Stimulated activated CD8-positive, alpha-beta memory T cell treated with anti-CD3 and anti-CD28 coated beads, Interleukin-7, amount 100 ng/mL, for 24 hours (primary cell): Measurements from ENCODE around the gene PAPPA.

Experiments
- DNase-seq: peaks from one replicate; pipeline ENCODE4 v3.0.0-alpha.2; 2020; ENCODE audit warnings: low read depth

PAPPA gene, protein sequence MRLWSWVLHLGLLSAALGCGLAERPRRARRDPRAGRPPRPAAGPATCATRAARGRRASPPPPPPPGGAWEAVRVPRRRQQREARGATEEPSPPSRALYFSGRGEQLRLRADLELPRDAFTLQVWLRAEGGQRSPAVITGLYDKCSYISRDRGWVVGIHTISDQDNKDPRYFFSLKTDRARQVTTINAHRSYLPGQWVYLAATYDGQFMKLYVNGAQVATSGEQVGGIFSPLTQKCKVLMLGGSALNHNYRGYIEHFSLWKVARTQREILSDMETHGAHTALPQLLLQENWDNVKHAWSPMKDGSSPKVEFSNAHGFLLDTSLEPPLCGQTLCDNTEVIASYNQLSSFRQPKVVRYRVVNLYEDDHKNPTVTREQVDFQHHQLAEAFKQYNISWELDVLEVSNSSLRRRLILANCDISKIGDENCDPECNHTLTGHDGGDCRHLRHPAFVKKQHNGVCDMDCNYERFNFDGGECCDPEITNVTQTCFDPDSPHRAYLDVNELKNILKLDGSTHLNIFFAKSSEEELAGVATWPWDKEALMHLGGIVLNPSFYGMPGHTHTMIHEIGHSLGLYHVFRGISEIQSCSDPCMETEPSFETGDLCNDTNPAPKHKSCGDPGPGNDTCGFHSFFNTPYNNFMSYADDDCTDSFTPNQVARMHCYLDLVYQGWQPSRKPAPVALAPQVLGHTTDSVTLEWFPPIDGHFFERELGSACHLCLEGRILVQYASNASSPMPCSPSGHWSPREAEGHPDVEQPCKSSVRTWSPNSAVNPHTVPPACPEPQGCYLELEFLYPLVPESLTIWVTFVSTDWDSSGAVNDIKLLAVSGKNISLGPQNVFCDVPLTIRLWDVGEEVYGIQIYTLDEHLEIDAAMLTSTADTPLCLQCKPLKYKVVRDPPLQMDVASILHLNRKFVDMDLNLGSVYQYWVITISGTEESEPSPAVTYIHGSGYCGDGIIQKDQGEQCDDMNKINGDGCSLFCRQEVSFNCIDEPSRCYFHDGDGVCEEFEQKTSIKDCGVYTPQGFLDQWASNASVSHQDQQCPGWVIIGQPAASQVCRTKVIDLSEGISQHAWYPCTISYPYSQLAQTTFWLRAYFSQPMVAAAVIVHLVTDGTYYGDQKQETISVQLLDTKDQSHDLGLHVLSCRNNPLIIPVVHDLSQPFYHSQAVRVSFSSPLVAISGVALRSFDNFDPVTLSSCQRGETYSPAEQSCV (N-terminal part only)

DNA sequence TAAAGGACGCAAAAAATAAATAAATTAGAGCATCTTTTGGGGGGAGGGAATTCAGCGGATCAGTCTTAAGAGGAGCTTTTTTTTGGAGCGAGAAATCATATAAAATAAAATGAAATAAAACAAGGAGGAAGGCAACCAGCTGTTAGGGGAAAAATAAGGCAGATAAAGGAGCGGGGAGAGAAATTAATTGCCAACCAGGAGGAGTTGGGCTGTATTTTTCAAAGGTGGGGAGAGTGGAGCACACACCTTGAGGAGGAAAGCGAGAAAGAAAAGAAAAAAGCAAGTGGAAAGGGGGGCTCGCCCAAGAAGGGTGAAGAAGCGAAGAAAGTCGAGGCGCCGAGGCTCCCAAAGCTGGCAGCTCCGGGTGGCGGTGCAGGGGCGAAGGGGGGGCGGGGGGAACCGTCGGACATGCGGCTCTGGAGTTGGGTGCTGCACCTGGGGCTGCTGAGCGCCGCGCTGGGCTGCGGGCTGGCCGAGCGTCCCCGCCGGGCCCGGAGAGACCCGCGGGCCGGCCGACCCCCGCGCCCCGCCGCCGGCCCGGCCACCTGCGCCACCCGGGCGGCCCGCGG is at the start of gene PAPPA:
PAPPA (plus strand) TSS at position 27 of the 569 bp plus-strand sequence; CDS start at position 409, 382 bp downstream.
- no peak for DNase-seq

DNA sequence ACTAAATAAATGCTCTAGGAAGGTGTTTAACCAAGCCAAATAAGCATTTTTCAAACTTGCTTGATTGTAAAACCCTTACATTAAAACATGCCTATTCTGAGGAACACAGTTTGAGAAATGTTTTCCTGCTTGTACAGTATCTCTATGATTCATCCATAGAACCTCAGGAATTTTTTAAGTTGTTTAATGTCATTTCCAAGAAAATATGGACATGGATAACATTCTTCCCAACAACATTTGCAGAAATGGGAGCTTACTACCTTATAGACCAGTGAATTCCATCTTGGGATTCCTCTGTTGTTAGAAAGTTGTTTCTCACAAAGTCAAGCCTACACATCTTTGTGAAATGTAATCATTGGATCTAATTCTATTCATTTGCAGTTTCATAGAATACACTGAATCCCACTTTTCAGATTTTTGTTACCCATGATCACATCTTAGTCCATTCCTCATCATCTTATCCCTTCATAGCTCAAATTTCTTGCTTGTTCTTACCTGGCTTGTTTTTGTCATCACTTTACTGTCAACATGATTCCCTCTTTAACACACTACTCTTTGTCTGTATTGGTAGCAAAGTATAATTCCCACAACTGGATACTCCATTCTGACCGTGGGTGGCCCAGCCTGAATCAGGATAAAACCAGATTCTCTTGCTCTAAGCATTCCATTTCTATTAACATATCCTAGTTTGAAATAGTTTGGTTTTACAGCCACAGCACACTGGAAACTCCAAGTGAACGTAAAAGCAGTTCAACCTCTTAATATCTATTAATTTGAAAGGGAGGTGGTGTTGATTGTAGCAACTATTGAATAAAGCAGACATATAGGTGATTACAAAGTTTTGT is 49.4 kb upstream of the PAPPA start:
- DNase-seq = no peak

DNA sequence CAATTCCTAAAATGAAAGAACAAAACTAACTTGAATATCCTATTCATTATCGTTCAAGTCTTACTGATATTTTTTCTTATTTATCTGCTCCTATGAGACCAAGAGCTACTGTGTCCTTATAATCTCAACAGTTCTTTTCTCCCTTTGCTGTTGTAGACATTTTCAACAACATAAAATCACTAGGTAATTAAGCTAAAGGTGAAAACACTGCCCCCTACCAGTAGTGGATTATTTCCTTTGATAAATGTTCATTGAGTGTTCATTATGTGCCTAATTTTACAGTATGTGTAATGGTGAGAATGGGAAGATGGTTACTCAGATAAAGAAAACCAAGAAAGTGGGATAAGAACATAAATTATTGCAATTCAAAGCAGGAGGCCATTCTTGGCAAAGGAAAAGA is 41.4 kb upstream of the PAPPA start:
- no peak for DNase-seq

DNA sequence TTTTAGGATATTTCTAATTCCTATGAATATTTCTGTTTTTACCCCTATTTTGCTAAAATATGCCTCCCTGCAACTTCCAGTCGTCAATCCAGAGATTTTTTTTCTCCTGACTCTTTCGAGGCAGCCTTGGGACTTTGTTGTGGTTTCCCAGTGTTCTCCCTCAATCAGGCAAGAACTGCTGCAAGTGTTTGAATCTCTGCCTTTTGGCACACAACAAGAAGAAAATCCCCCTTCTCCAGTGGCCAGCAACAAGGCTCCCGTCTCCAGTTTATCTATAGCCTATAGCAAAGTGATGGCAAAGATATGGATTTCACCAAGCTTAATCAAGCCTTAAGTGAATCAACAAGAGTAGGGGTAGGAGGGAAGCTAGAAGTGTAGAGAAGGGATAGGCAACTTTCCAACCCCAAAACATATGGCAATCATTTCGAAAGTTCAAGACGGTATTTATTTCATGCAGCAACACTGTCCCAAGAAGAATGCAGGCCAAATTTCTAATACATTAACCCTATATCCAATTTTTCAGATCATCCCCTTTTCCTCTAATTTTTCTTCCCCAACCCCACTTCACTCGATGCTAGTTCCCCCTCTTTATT is 37.7 kb upstream of the PAPPA start:
- DNase-seq = no peak

DNA sequence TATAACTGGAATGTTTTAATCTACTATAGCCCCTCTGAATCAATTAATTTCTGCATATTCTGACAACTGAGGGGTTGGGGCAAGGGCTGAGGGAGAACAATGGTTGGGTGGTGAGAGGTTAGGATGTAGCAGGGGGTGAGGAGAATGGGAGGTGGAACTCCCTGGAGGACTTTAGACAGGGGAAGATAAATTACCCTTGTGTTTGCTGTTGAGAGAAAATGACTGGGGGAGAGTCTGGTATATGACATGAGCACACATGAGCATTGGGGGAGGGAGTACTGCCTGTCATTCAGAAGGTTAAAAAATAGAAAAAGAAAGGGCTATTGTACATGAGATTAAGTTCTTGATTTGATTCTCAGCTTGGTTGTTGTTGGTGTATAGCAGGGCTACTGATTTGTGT is 37.2 kb upstream of the PAPPA start:
- DNase-seq = no peak

DNA sequence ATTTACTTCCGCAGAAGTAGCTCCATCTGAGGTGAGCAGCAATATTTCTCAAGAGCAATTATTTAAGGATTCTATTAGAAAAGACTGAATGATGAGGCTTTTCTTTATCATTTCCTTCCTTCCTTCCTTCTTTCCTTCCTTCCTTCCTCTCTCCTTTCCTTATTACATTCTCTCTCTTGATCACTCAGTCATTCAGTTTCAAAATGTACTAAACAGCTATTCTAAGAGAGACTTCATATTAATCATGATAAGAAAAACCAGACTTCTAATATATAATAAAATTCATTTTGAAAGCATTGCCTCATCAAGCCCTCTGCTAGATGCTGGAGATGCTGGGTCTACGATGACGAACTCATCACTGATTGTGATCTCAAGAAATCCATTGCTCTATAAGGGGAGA is 30.4 kb upstream of the PAPPA start:
- DNase-seq = no peak

DNA sequence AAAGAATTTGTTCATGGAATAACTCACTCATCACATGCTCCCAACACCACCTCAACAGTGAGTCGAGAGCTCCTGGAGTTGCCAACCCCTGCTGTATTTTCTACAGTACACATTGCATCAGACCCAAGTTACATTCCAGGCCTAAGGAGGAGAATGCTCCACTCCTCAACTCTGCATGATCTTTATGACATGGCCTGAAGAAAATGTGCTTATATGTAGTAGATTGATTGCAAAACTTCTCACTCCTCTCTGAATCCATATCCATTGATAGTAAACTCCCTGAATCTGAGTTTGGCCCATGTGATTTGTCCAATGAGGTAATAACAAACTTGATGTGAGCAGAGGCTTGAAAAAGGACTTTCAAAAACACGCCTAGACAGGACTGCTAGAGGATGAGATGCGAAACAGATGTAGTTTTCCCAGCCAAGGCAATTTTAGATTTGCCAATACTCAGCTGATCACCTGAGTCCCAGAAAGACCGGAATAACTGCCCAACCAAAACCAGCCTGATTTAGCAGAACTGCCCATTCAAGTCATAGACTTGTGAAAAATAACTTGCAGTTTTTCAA is 29.0 kb upstream of the PAPPA start:
- no peak for DNase-seq

DNA sequence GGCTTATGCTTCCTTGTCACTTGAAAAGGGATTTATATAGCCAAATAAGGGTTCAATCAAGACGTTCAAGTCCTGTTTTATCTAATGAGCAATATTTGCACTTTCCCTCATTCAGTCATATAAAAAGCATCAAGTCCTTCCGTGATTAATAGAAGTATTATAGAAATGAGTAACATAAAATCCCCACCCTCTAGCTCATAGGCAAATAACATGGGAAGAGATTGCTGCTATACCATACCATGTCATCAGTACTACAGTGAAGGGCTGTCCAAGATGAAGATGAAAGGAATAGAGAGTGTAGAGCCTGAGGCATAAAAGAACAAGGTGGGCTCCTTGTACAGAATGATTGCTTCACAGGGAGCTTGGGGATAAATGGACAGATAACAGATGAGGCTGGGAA is 20.4 kb upstream of the PAPPA start:
- no peak for DNase-seq

DNA sequence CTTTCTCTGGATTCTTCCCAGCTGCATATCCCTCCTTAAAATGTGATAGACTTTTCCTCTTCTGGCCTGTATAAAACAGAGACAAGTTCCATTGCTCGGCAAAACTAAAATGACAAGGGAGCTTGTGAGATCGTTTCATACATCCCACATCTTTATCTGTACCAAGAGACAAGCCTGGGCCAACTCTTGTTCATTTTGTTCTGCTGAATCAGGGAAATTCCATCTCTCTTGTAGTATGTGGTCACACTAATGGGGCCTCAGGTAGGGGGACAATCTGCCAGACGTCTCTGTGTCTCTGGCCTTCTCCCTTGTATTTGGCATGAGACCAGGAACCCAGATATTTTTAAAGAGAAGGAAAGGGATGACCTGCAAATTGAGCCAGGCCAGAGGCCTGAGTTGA is 18.6 kb upstream of the PAPPA start:
- no peak for DNase-seq

DNA sequence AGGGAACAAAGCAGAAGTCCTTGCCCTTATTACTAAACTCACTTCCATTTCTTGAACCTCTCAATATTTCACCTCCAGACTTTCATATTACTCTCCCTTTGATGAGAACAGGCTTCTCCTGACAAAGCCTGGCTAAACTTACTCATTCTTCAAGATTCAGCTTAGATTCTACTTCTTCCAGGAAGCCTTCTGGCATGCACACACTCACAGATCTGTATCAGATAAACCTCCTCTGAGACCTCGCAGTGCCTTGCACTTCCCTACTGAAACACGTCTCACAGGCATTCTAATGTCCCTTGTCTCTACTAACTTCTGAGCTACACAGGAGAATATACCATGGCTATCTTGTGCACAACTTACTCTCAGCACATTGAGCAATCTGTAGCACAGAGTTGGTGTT is 16.6 kb upstream of the PAPPA start:
- no peak for DNase-seq

DNA sequence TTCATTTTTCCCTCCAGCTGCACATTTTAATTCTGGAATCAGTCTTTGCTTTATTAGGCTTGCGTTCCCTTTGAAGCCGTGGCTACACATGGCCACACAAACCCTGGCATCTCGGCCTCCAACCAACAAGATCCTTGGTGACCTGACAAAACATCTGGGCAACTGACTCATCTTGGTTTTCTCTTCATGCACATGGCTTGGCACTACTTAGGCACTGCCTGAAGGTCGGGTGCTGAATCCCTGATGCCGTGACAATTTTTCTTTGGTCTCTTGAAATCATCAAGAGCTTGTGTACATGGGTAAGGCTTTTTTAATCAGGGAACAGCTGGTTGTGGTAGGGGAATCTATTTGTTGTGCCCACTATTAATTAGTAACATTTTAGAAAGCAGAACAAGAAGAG is 16.0 kb upstream of the PAPPA start:
- DNase-seq = no peak

DNA sequence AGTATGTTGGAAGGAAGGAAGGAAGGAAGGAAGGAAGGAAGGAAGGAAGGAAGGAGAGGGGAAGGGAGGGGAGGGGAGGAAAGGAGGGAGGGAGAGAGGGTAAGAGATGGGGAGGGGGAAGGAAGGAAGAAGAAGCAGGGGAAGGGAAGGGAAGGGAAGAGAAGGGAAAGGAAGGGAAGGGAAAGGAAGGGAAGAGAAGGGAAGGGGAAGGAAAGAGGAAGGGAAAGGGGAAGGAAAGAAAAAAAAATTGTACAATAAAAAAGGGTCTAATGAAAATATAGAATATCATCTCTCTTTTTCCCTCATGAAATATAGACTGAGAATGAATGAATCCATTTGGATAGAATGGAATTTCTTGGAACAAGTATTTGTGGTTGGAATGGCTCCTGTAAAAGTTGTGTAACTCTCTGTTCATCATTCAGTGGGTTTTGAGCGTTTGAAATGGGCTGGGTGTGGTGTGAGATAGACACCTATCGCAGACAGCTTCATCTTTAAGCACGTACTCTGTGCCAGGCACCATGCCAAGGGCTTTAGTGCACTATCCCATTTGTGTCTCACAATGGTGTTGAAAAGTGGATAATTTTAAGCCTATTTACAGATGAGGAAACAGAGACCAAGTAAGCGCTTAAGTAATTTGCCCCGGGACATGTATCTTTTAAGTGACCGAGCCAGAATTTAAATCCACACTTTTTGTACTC is 11.6 kb upstream of the PAPPA start:
- no peak for DNase-seq

DNA sequence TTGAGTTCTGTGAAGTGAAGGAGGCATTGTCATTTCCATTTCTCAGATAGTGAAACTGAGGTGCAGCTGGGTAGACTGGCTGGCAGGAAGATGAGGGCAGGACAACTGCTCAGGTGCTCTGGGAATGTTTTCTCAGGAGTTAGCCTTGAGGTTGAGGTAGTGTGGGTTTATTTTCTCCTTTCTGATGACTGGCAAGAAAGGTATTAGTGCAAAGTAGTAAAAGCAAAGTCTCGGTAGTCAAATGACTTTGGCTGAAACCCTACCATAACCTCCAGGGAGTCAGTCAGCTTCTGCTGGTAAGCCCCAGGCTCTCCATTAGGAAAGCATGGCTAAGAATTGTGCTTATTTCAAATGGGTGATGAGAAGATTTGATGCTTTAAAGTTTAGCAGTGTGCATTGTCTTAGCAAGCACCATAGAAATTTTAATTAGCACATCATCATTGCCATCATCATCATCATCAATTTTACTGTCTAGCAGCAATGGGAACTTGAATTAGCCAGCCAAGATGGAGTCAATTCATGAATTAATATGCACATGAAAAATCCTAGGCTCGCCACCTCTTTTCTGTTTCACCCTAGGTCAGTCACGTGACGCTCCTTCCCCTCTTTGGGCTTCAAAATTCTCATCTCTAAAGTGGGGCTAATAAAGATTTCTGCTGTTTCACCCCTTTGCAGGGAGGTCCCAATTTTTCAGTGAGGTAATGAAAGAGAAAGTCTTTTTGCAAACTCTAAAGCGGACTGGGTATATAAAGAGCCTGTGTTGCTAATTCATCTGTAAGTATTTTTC is 10.7 kb upstream of the PAPPA start:
- no peak for DNase-seq

DNA sequence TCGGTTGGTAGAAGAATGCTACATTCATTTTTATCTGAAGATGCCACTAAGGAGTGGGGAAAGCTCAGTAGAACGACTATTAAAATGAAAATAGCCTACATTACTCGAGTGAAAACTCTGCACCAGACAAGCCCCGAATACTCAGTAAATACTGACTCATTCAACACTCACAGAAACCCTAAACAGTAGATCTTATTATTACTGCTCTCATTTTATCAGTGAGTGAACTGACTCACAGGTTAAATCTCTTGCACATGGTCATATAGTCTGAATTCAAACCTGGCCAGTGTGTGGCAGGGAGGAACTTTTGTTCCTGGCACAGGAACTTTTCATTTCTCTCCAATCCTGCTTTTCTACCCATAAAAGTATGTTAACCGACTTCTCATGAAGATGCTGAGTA is 9.6 kb upstream of the PAPPA start:
- no peak for DNase-seq

DNA sequence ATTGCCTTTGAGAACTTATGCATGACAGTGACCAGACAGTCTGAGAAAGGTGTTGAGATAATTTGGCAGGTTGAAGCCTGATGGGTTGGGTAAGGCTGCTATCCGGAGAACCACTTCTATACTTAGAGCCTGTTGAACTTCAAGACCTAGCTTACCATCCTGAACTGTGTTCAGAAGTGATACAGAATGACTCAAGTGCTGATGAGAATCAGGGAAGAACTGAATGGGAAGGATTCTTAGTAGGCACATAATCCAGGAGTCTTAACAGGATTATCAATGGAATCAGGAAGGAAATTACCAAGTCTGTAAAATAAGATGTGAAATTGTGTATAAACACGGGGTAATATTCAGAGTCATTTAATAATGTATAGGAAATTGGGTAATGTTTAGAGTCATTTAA is 9.0 kb upstream of the PAPPA start:
- DNase-seq = no peak

DNA sequence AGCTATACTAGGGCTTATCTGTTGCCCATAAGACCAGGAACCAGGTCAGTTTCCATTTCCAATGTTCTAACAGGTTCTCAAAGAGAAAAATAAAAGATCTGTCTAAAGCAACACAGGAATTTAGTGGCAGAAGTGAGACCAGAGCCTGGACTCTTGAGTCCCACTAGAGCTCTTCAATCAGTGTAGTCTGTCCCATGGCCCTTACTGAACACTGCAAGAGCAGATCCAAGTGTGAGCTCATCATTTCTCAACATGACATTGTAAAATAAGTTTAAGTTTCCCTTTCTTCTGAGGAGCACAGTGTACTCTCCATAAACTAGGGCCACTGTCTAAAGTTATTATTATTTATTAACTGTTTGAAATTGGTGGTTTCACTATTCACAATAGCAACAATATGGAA is 8.6 kb upstream of the PAPPA start:
- DNase-seq = no peak

DNA sequence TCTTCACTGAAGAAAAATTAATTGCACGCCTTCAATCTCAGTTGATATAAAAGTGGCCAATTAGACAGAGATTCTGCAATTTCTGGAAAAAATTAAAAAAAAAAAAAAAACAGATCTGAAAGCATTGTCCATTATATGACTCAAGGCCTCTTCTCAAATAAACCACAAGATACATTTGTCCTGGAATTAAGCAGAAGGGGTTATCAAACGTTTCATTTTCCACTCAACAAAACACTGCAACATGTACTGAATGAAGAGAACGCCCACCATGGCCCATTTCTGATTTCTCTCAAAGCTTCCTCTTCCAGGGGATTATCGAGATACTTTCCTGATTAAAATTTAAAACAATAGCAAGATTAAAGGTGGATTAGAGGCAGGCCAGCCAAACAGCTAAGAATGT is 5.8 kb upstream of the PAPPA start:
- no peak for DNase-seq

DNA sequence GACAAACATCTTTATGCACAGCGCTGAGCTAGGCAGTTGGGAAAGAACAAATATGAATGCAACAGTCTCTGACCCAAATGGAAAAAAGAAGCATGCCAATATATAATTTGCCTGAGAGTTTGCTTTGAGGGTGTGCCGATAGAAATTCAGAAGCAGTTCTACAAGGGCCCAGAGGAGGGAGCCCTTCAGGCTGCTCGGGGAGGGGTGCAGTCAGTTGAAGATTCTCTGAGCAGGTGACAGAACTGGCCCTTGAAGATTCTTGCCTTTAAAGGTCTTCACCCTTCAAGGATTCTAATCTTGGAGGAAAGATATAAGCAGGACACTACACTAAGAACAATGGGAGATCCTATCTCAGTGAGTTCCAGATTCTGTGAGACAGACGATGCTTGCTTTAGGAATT is 3.7 kb upstream of the PAPPA start:
- no peak for DNase-seq

DNA sequence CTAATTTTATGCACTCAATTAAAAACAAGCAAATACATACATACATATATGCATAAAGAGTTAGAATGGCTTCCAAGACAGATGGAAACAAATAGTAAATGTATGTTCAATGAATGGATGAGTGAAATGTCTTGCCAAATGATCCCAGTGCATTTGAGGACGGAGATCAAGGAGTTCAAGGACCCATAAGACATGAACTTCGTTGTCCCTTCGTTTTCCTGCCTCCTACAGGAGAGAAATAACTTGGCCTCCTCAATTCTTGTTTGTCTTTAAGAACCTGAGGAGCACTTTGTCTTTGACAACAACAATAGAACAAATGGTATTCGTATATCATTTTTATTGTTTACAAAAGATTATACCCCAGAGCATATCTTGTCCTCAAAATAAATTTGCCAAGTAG is 2.4 kb upstream of the PAPPA start:
- no peak for DNase-seq
